Thoracic aorta (tissue), 2 donors: Measurements from ENCODE around the gene CYP2J2. TPM values are rescaled to one million over a fixed set of nuclear protein-coding genes. Genes with fewer than 3 reads are reported as not detected.
"Not testable (repeated sequence)": the region's sequence is repeated elsewhere in the genome, so short reads cannot be mapped to it uniquely, and the experiment has no call there.

Experiments used
- ATAC-seq: fragments of 150-250 bp; one replicate; pipeline ENCODE4 v1.8.0; 2017; ENCODE audit warnings: low read depth; ENCODE audit not compliant: insufficient number of reproducible peaks, low FRiP score
- DNase-seq: peaks from one replicate; pipeline ENCODE4 v3.0.0-alpha.2; 2020; ENCODE audit warnings: low spot score
- H3K27ac ChIP-seq, 2 donors: fragments of 200-600 bp; sonication (generic); 1 replicate in 1 of 2; 2 replicates in 1 of 2; pipeline ENCODE4 v1.5.1; 2016; ENCODE audit warnings: mild to moderate bottlenecking in 2 of 2, moderate library complexity in 2 of 2
- H3K27me3 ChIP-seq: fragments of 200-600 bp; sonication (generic); replicated peaks from 2 replicates; pipeline ENCODE4 v1.6.0; 2016; ENCODE audit warnings: mild to moderate bottlenecking; ENCODE audit not compliant: insufficient read depth
- H3K36me3 ChIP-seq: fragments of 200-600 bp; sonication (generic); one replicate; pipeline ENCODE4 v1.5.1; 2016
- H3K4me1 ChIP-seq, 2 donors: fragments of 200-600 bp; sonication (generic); 1 replicate in 1 of 2; 2 replicates in 1 of 2; pipeline versions ENCODE4 v1.5.1 to v1.6.0; 2016; ENCODE audit warnings: low read depth in 2 of 2, mild to moderate bottlenecking in 1 of 2; ENCODE audit not compliant: control insufficient read depth in 1 of 2
- H3K4me3 ChIP-seq: fragments of 200-600 bp; sonication (generic); 2 replicates; pipeline ENCODE4 v1.5.1; 2016; ENCODE audit warnings: mild to moderate bottlenecking
- H3K9me3 ChIP-seq: fragments of 200-600 bp; sonication (generic); 2 replicates; pipeline ENCODE4 v1.5.1; 2016
- total RNA-seq, 2 donors: library from RNA; depleted of rRNA; stranded (reverse); fragments of >200 nt; gene quantifications; one replicate each; pipeline versions ENCODE4 v1.1.0 to v1.2.3, GENCODE V29; 2016
- TF ChIP-seq, protein P1 (sequence below): fragments of 200-600 bp; sonication (generic); IDR thresholded peaks from one replicate; pipeline ENCODE4 v1.5.1; 2019; ENCODE audit warnings: antibody characterized with exemption

The CYP2J2 gene
- total RNA-seq, 2 donors from 2014 or later: not detected

DNA sequence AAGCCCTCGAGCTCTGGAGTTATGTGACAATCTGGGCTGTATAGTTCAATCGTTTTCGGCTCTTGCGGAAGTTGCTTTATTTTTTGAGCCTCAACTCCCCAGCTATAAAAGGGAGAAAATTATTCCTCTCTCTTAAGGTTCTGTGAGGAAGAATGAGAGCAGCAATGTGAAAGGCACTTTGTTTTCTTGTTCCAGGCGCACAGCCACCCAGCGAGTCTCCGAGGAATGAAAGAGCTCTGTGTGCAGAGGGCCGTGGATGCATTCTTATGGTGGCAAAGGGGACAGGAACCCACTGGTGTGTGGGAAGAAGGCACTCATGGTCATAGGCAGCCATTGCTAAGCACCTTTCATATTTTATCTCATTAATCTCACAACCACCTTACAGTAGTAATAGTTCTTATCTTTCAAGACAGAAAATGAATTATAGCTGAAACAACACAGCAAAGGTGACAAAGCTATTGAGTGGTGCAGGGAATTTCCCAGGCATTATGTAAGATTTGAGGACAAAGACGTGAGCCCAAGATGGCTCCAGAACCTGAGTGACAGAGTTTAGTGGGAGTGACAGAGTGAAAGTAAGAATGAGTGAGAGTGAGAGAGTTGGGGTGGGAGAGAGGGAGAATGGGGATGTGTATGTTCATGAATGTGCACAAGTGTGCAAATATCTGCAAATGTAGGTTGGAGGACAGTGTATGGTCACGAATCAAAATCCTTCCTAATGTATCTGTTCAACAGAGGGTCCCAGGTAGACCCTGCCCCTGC lies 9.4 kb downstream of the CYP2J2 start:
- no peaks in the 10 kb centered on the region for H3K27me3 ChIP-seq
- ATAC-seq (no peak), DNase-seq (no peak)
- TF ChIP-seq, protein P1, sequence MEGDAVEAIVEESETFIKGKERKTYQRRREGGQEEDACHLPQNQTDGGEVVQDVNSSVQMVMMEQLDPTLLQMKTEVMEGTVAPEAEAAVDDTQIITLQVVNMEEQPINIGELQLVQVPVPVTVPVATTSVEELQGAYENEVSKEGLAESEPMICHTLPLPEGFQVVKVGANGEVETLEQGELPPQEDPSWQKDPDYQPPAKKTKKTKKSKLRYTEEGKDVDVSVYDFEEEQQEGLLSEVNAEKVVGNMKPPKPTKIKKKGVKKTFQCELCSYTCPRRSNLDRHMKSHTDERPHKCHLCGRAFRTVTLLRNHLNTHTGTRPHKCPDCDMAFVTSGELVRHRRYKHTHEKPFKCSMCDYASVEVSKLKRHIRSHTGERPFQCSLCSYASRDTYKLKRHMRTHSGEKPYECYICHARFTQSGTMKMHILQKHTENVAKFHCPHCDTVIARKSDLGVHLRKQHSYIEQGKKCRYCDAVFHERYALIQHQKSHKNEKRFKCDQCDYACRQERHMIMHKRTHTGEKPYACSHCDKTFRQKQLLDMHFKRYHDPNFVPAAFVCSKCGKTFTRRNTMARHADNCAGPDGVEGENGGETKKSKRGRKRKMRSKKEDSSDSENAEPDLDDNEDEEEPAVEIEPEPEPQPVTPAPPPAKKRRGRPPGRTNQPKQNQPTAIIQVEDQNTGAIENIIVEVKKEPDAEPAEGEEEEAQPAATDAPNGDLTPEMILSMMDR: no peak
- H3K4me1 ChIP-seq: no peaks in the 10 kb centered on the region
- H3K36me3 ChIP-seq: no peaks in the 10 kb centered on the region
- H3K27ac ChIP-seq: no peak overlapping the region
- H3K4me3 ChIP-seq: no peak overlapping the region
- no peaks in the 10 kb centered on the region for H3K9me3 ChIP-seq

DNA sequence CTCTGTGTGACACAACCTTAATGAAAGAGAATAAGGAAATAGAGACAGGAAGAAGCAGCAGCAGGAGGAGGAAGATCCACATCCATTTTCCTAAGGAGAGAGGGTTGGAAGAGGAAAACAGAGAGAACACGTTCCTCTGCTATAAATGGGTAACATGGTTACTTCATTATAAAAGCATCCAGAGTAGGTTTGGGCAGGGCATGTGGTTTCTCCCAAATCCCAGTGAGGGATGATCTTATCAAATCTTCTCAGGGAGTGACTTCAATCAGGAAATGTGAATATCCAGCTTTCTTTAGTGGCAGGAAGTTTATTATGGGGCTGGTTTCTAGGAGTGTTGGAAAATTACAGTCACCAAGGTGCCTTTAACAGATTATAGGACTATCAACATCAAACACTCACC lies 11.1 kb downstream of the CYP2J2 start:
- H3K36me3 ChIP-seq: no peaks in the 10 kb centered on the region
- no peak overlapping the region for H3K27ac ChIP-seq
- no peaks in the 10 kb centered on the region for H3K9me3 ChIP-seq
- H3K27me3 ChIP-seq: no peaks in the 10 kb centered on the region
- no peak overlapping the region for H3K4me3 ChIP-seq
- DNase-seq: no peak
- TF ChIP-seq, protein P1: no peak
- no peaks in the 10 kb centered on the region for H3K4me1 ChIP-seq
- no peak for ATAC-seq

DNA sequence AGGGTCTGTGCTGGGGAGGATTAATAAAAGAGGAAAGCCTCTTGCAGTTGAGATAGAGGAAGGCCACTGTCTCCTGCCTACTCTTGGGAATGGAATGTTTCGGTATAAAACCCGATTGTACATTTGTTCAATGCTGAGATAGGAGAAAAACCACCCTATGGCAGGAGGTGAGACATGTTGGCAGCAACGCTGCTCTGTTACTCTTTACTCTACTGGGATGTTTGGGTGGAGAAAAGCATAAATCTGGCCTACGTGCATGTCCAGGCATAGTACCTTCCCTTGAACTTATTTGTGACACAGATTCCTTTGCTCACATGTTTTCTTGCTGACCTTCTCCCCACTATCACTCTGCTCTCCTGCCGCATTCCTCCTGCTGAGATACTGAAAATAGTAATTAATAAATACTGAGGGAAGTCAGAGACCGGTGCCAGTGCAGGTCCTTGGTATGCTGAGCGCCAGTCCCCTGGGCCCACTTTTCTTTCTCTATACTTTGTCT lies 11.7 kb downstream of the CYP2J2 start:
- not testable (repeated sequence) for ATAC-seq, H3K36me3 ChIP-seq

GRCh38 chr1:59908682-59909081 lies 17.9 kb downstream of the CYP2J2 start:
- DNase-seq (no peak), ATAC-seq (no peak)
- H3K36me3 ChIP-seq: no peaks in the 10 kb centered on the region
- no peaks in the 10 kb centered on the region for H3K27me3 ChIP-seq
- H3K4me3 ChIP-seq: no peak overlapping the region
- H3K4me1 ChIP-seq: no peaks in the 10 kb centered on the region
- H3K9me3 ChIP-seq: no peaks in the 10 kb centered on the region
- H3K27ac ChIP-seq: no peak overlapping the region
- TF ChIP-seq, protein P1: no peak

More for the DNA sequence above, 11.7 kb downstream of the CYP2J2 start:
- H3K27me3 ChIP-seq, H3K4me1 ChIP-seq, H3K4me3 ChIP-seq, H3K27ac ChIP-seq, H3K9me3 ChIP-seq, DNase-seq: not testable (repeated sequence)

- no peak for ATAC-seq
- H3K4me1 ChIP-seq: no peaks in the 10 kb centered on the region
- TF ChIP-seq, protein P1: no peak
- no peak overlapping the region for H3K4me3 ChIP-seq
- no peaks in the 10 kb centered on the region for H3K9me3 ChIP-seq
- no peak for DNase-seq
- no peaks in the 10 kb centered on the region for H3K27me3 ChIP-seq
- H3K36me3 ChIP-seq: no peaks in the 10 kb centered on the region
- H3K27ac ChIP-seq: no peak overlapping the region
Measured at GRCh38 chr1:59908084-59908483, 18.5 kb downstream of the CYP2J2 start.
